Endometrial microvascular endothelial cells (primary cell): ENCODE measurements around the gene CRABP2. TPM values are rescaled to one million over a fixed set of nuclear protein-coding genes. Genes with fewer than 3 reads are reported as not detected.

Source experiments
- in situ Hi-C: cut with HindIII; loops from 2 replicates; pipeline ENCODE4 v1.10.0; 2017; ENCODE audit warnings: low sequenced_read_pairs, low pct_unique_long_range_greater_than_20kb; ENCODE audit errors: inconsistent ontology term
- total RNA-seq: library from RNA; depleted of rRNA; stranded (reverse); fragments of >200 nt; gene quantifications from one replicate; pipeline ENCODE4 v1.2.3, GENCODE V29; 2015; ENCODE audit errors: inconsistent ontology term

The CRABP2 gene
- total RNA-seq, 1 donor from 2014 or later: not detected

DNA sequence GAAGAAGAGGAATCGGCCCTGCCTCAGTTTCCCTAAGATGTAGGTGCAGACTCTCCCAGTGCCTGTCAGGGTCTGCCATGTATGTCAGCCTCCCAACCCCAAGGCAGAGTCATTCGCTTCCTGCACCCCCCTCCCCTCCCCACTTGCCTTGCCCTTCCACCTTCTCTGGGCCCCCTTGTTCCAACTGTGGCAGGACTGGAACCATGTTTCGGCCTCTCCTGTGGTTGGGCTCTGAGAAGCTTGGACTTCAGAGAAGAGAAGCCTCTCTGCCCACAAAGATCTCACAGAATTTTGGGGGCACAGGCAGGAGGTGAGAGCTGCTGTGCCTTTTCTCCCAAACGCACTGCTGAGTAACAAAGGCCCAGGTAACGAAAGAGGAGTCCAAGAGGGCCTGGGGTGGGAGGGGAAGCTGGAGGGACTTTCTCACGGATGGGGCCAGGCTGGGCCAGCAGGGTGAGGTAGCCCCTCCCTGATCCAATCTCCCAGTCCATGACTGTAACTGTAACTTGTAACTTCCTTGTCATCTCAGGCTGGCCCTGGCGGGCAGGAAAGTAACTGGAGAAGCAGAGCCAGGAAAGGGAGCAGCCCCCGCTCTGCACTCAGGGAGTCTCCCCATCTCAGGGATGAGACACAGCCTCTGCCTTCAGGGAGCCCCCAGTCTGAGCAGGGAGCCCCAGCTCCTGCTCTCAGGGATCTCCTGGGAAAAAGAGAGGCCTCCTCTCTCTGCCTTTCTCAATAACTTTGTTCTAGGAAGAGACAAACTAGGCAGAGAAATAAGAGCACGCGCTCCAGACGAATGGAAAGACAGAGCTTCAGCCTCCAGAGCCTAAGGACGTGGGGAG is 11.3 kb downstream of the CRABP2 start:
- in situ Hi-C loops: no loop called here

DNA sequence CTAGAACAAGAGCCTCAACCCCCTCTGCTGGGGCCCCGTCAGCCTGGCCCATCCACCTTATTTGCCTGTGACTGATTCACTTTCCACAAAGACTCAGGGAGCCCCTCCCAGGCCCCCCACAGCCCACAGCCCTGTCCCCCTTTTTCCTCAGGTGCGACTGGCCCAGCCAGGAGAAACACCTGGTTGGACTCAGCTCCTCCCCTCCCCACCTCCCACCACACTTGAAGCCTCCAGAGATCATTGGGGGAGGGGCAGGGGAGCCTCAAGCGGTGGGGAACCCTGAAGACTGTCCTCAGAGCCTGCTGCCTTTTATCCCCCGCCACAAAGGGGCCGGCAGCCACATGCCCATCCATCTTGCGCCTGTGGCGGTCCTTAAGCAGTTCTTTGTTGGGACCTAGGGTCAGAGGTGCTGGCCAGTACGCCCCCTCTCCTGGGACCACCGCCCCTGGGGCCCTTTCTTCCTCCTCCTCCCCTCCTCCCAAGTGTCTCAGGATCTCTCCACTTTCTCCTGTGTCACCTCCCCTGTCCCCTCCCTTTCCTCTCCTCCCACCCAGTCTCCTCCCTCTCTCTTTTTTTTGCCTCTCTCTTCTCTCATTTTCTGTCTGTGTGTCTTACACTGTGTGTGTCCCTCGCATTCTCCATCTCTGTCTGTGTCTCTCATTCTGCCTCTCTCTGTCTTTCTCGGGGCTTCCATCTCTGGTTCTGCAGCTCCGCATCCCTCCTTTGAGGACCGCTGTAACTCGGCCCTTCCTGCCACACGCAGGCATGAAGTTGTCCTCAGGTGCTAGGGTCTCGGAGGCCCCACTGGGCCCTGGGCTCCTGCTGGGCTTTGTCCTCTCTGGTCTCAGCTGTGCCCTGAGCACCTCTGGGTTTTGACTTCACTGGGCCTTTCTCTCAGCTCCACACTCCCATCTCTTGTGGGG is 12.2 kb downstream of the CRABP2 start:
- in situ Hi-C loops: no loop called here

DNA sequence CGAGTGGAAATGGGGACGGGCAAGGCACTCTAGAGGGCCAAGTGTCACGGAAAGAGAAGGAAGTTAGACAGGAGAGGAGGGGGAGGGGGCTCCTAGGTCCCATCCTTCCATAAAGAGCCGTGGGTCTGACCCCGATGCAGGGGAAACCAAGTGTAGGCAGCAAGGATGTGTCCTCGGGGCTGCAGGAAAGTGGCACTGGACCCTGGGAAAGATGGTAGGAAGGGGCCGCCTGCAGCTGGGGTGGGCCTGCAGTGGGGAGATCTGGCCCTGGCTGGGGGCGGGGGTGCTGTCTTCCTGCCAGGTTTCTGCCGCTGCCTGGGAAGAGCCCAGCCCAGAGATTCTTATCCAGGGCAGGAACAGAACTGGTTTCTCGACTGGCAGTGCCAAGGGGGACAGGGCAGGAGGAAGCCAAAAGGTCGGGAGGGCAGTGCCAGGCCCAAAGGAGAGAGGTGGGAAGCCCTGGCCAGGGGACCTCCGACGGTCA is 12.9 kb downstream of the CRABP2 start:
- in situ Hi-C loops: no loop called here

- in situ Hi-C loops: no loop called here
Observed at GRCh38 chr1:156691665-156692440, 13.5 kb downstream of the CRABP2 start.

DNA sequence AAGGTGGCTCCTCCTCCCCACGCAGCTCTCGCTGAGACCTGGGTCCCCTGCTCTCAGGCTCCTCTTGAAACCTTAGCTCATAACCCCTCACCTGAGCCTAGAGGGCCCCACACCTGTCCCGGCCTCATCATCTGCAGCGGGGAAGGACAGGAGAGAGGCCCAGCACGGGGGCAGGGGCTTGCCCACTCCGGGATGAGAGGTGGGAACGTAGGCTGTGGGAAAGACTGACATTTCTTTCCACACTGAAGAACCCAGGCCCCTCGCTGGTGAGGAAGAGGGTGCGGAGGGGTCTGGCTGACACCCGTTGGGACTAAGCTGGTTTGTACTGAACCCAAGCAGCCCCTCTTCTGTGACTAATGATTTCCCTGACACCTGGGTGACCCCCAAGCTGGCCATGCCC is 14.2 kb downstream of the CRABP2 start:
- in situ Hi-C loops: no loop called here

- in situ Hi-C loops: no loop called here
Observed at GRCh38 chr1:156690675-156691036, 14.7 kb downstream of the CRABP2 start.

- in situ Hi-C loops: no loop called here
Observed at GRCh38 chr1:156689953-156690674, 15.3 kb downstream of the CRABP2 start.

DNA sequence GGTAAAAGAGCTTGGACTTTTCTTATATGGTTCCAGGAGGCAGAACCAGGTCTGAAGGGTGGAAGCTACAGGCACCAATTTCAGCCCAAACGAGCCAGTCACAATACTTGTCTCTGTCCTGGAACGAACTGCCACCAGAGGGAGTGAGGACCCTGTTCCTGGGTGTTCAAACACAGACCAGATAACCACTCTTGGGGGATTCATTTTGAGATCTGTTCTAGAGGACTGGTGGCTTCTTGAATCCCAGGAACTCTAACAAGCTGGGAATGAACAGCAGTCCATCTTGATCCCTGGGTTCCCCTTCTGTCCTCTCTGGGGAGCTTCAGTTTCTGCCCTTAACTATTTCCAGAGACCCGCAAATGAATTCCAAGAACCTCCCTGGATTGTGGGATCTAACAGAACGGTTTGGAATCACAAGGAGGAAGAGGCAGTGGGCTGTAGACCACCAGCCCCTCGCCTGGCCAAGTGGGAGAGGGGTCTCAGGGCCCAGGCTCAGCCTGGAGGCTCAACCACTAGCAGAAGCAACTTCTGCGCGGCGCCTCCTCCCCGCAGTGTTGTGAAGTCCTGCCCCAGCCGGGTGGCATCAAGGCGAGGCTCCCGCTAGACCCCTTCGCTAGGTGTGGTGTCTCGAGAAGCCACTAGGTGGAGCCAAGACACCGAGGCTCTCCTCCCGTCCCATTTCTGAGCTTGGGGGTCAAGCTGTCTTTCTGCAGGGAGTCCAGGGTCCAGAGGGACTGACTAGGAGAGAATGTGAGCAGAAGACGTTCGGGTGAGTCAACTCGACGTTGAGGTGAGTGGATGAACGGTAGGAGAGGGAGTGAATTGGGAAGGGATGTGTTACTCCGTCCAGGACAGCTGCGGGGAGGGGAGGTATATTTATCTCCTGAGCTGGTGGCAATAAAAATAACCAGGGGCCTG is 16.1 kb downstream of the CRABP2 start:
- in situ Hi-C loops: no loop called here

- in situ Hi-C loops: no loop called here
Observed at GRCh38 chr1:156684227-156684782, 21.1 kb downstream of the CRABP2 start.

DNA sequence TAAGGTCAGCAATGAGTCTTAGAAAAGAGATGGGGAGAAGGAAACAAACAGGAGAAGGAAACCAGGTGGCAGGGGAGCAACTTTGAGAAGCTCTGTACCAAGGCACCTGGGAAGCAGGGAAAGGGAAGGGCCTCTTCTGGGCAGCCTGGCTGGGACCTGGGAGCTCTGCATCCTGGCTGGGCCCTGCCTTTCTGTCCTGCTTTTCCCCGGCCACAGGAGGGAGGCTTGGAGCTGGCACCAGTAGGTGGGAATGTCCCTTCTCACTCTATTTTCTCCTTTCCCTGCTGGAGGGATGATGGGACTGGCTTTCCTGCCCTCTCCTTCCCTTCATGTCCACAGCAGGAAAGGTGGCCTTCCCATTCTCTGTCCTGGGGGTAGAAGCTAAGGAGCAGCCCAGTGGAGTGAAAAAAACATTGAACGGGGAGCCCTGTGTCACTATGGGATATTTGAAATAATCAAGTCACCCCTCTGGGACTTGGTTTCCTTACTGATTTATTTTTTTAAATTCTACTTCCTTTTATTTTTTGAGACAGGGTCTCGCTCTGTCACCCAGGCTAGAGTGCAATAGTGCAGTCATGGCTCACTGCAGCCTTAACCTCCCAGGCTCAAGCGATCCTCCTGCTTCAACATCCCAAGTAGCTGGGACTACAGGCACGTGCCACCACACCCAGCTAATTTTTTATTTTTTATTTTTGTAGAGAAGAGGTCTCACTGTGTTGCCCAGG is 23.1 kb downstream of the CRABP2 start:
- in situ Hi-C loops: no loop called here

DNA sequence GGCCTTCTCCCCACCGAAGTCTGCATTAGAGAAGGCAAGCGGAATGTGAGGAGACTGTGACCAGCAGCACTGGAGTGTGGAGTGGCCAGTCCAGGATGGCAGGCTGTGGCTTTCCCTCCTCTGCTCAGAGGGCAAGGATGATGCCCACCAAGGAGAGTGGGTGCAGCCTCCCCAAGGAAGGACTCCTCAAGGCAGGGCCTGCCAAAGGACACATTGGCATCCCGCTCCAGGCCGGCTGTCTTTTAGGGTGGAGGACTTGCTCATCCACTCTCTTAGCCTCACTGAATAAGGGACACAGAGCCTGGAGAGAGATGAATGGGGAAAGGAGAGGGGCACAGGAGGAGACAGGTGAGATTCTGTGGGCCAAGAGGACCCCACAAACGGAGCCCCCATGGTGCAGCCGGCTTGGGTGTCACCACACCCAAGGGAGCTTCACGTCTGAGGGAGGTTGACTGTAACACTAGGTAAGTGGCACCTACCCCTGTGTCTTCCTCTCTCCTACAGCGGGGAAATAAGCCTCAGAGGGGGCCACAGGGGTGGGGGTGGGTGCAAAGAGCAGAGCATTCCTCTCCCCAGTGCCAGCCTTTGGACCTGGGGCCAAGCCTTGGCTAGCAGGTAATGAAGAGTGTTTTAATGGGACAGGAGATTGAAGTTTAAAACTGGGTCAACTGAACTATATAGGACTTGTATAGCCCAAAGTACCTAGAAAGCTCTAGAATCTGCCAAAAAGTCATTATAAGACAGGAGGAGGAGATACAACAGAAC is 24.0 kb downstream of the CRABP2 start:
- in situ Hi-C loops: no loop called here

- in situ Hi-C loops: no loop called here
Observed at GRCh38 chr1:156680056-156680455, 25.3 kb downstream of the CRABP2 start.

DNA sequence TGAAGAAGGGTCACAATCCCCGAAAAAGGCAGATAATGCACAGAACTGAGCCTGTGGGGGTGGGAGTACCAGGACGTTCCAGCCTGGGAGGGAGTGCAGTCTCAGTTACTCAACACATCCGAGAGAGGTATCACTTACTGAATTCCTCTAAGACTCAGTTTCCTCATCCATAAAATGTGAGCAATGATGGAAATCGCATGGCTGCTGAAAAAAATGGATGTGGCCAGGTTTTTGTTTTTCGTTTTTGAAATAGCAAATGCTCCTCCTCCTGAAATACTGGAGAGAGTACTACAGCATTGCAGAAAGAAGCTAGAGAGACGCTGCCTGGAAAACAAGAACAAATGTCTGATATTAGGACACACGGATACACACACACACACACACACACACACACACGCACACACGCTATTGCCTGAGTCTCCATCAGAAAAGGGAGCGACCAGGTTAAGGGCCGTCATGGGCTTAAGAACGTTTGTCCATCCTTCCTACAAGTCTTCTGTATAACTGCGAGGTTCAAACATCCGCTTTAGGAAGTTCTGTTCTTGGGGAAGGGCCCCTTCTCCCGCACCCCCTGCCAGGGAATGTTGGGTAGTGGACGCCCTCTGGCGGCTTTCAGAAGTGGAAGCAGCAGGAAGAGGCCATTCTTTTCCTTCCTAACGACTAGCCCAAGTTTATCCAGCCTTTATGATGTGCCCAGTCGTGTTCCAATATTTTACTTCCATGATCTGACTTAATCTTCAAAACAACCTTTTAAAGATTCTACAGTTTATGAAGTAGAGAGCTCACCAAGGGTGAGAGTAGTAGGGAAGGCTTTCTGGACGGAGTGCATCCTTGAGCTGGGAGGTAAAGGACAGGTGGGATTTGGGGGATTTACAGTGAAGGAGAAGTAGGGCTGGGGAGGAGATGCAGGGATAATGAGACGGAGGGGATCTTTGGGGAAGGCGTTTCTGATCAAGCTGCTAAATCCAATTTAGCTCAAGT is 27.5 kb downstream of the CRABP2 start:
- in situ Hi-C loops: no loop called here

DNA sequence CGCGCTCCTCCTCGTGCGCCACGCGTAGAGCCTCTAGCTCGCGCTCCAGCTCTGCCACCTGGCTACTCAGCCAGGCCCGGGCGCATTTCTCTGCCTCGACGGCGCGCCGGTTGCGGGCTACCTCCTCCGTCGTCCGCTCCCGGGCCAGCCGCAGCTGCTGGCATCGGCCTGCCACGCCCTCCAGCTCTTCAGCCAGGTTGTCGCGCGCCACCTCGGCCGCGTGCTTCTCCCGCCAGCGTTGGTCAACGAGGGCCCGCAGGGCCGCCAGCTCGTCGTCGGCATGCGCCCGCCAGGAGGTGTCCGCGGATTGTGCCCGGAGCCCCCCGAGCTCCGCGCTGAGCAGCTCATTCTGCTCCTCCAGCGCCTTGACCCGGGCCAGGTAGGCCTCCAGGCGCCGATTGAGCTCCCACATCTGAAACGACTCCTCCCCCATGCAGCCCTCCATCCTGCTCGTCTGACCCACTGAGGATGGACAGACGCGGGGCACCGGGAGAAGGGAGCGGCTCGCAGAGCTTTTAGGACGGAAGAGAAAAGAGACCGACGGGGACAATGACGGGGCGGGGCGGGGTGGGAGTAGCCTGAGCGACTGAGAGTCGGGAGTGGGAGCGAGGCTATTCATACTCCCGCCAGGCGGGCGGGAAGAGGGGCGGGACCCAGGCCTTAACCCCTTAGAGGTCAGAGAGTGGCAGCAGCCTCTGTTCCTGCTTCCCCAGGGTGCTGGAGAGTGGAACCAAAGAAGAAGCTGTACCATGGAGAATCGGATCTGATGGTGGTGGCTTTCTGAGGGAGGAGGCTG is 28.4 kb downstream of the CRABP2 start, which contains the start of gene NES:
NES (minus strand) TSS at position 588 of the 796 bp plus-strand sequence; CDS start at position 445, 143 bp downstream.
- in situ Hi-C loops: no loop called here
